ENCODE measurements around the gene GTF2A1. TPM values are rescaled to one million over a fixed set of nuclear protein-coding genes. Genes with fewer than 3 reads are reported as not detected.
A peak's percentile ranks its signal among the peaks of the same experiment; 100 is the strongest.
"Not testable (repeated sequence)": the region's sequence is repeated elsewhere in the genome, so short reads cannot be mapped to it uniquely, and the experiment has no call there.

The GTF2A1 gene
- total RNA-seq, 1 experiment from 2014 or later: 13.9 TPM

DNA sequence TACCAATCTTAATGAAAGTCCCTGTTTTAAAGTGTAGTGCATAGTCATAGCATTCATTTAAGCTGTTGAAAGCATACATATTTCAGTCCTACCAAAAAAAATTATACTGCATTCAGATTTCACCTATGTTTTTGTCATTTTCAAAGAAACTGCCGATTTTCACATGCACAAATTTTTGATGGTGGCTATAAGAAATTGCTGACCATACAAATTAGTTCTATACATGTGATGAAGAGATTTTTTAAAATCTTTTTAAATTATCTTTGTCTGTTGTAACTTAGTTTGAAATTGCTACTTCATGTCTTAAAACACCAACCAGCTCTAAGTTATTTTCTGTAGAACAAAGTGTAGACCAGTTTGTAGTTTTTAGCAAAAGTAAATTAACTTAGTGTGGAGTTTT, 3.5 kb upstream of the GTF2A1 start:
- no peak overlapping the region for H3K4me2 ChIP-seq
- no peak for TF ChIP-seq EZH2 (IDR thresholded peaks at IDR 0.05; ENCODE audit: low read depth)
- TF ChIP-seq, protein P1, sequence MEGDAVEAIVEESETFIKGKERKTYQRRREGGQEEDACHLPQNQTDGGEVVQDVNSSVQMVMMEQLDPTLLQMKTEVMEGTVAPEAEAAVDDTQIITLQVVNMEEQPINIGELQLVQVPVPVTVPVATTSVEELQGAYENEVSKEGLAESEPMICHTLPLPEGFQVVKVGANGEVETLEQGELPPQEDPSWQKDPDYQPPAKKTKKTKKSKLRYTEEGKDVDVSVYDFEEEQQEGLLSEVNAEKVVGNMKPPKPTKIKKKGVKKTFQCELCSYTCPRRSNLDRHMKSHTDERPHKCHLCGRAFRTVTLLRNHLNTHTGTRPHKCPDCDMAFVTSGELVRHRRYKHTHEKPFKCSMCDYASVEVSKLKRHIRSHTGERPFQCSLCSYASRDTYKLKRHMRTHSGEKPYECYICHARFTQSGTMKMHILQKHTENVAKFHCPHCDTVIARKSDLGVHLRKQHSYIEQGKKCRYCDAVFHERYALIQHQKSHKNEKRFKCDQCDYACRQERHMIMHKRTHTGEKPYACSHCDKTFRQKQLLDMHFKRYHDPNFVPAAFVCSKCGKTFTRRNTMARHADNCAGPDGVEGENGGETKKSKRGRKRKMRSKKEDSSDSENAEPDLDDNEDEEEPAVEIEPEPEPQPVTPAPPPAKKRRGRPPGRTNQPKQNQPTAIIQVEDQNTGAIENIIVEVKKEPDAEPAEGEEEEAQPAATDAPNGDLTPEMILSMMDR (conservative IDR thresholded peaks at IDR 0.05): no peak
- intact Hi-C loops (cut with micrococcal nuclease; ENCODE audit: unreplicated experiment): no loop called here
- H3K9me3 ChIP-seq (ENCODE audit: insufficient read depth, low read depth): no peaks in the 10 kb centered on the region
- H2AFZ ChIP-seq: no peak overlapping the region
- no peak overlapping the region for H3K4me3 ChIP-seq
- no peaks in the 10 kb centered on the region for H3K9me2 ChIP-seq (ENCODE audit: insufficient read depth)
- CTCF ChIA-PET: no interaction called here
- H4K20me1 ChIP-seq (ENCODE audit: insufficient read depth): no peaks in the 10 kb centered on the region
- BruUV-seq (replicated peaks): no TSS peak
- H3K27ac ChIP-seq: no peak overlapping the region
- no peaks in the 10 kb centered on the region for H3K27me3 ChIP-seq (ENCODE audit: insufficient read depth, low read depth)
- no peak for DNase-seq
- H3F3A ChIP-seq (ENCODE audit: insufficient read depth, low read depth): peaks cover 17% of the 10 kb centered on the region; the same call in 1 of the 2 replicates
- H3K79me2 ChIP-seq (ENCODE audit: low read depth): peaks cover 9% of the 10 kb centered on the region
- POLR2A ChIA-PET (ENCODE audit: unreplicated experiment): no interaction called here
- peaks cover 11% of the 10 kb centered on the region for H3K4me1 ChIP-seq (replicated peaks; ENCODE audit: insufficient read depth)
- no peaks in the 10 kb centered on the region for H3K36me3 ChIP-seq (ENCODE audit: low read depth)

DNA sequence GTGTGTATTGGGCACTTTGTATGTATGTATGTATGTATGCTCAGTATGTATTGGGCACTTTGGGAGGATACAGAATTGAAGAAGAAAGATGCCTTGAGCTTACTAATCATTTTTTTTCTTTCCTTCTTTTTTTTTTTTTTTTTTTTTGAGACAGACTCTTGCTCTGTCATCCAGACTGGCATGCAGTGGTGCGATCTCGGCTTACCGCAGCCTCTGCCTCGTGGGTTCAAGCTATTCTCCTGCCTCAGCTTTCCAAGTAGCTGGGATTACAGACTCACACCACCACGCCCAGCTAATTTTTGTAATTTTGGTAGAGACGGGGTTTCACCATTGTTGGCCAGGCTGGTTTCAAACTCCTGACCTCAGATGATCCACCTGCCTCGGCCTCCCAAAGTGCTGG, 3.0 kb upstream of the GTF2A1 start:
- H3K9me2 ChIP-seq (ENCODE audit: insufficient read depth); intact Hi-C loops (cut with micrococcal nuclease; ENCODE audit: unreplicated experiment); H3K27ac ChIP-seq; POLR2A ChIA-PET (ENCODE audit: unreplicated experiment); H3K4me3 ChIP-seq; CTCF ChIA-PET; DNase-seq; H3K27me3 ChIP-seq (ENCODE audit: insufficient read depth, low read depth); BruUV-seq (replicated peaks); H3K4me2 ChIP-seq; H2AFZ ChIP-seq; H3K9me3 ChIP-seq (ENCODE audit: insufficient read depth, low read depth); H4K20me1 ChIP-seq (ENCODE audit: insufficient read depth); H3K36me3 ChIP-seq (ENCODE audit: low read depth): not testable (repeated sequence)
- peaks cover 13% of the 10 kb centered on the region for H3K79me2 ChIP-seq (ENCODE audit: low read depth)
- peaks cover 17% of the 10 kb centered on the region; the same call in 1 of the 2 replicates for H3F3A ChIP-seq (ENCODE audit: insufficient read depth, low read depth)
- H3K4me1 ChIP-seq (replicated peaks; ENCODE audit: insufficient read depth): peaks cover 12% of the 10 kb centered on the region

DNA sequence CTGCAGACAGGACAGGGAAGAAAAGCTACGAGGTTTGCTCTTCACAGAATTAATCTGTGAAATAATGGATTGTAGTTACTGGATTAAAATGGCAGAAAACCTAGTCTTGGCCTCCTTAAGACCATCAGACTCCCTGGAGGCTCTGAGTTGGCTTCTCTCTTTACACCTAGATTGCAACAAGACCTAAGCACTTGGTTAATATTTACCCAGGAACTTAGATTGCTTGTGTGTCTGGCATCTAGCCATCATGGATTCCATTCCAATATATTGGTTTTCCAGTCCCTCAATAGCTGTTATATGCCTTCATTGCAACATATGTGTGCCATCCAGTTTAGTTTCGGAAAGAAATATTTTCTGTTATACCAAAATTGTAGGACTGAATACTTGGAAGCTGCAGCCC, 1.9 kb upstream of the GTF2A1 start:
- no peak for TF ChIP-seq EZH2 (IDR thresholded peaks at IDR 0.05; ENCODE audit: low read depth)
- TF ChIP-seq, protein P1 (conservative IDR thresholded peaks at IDR 0.05): no peak
- Histone ChIP-seq H3K4me3 (no peak overlapping the region), H3K27ac (no peak overlapping the region), H3K9me3 (ENCODE audit: insufficient read depth, low read depth) (no peaks in the 10 kb centered on the region), H3K79me2 (ENCODE audit: low read depth) (peaks cover 24% of the 10 kb centered on the region), H3F3A (ENCODE audit: insufficient read depth, low read depth) (peaks cover 17% of the 10 kb centered on the region; the same call in 1 of the 2 replicates), H3K36me3 (ENCODE audit: low read depth) (no peaks in the 10 kb centered on the region), H3K9me2 (ENCODE audit: insufficient read depth) (no peaks in the 10 kb centered on the region), H3K4me1 (replicated peaks; ENCODE audit: insufficient read depth) (peaks cover 23% of the 10 kb centered on the region), H4K20me1 (ENCODE audit: insufficient read depth) (no peaks in the 10 kb centered on the region), H2AFZ (no peak overlapping the region), H3K4me2 (0 out of 2 replicates have a peak overlapping the region, but pooled peaks have one; percentile 80), H3K27me3 (ENCODE audit: insufficient read depth, low read depth) (no peaks in the 10 kb centered on the region)
- no TSS peak for BruUV-seq (replicated peaks)
- no peak for DNase-seq
- intact Hi-C loops (cut with micrococcal nuclease; ENCODE audit: unreplicated experiment): no loop called here
- ChIA-PET POLR2A (ENCODE audit: unreplicated experiment) (no interaction called here), CTCF (no interaction called here)

DNA sequence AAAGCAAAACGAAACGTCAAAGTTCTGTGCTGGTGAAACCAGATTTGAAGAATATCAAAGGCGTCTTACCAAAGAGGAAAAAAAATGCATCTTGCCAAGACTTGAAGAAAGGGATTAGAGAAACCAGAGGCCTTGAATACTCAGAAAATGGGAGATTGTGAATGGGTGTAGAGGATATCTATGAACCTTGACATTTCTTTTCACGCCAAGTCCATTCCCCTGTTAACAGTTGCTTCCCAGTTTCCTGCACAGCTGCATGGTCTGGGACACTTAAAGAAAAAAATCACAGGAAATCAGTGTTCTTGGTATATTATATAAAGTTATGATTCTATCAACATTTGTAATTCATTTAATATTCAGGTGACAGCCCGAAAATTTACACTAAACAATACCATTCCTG, 1.4 kb upstream of the GTF2A1 start:
- no peaks in the 10 kb centered on the region for H3K9me2 ChIP-seq (ENCODE audit: insufficient read depth)
- peaks cover 25% of the 10 kb centered on the region for H3K4me1 ChIP-seq (replicated peaks; ENCODE audit: insufficient read depth)
- H3K79me2 ChIP-seq (ENCODE audit: low read depth): peaks cover 29% of the 10 kb centered on the region
- peak overlapping the region; percentile 82; the same call in 1 of the 2 replicates for H2AFZ ChIP-seq
- no peak for TF ChIP-seq EZH2 (IDR thresholded peaks at IDR 0.05; ENCODE audit: low read depth)
- TF ChIP-seq, protein P1 (conservative IDR thresholded peaks at IDR 0.05): no peak
- no TSS peak for BruUV-seq (replicated peaks)
- H3K27me3 ChIP-seq (ENCODE audit: insufficient read depth, low read depth): no peaks in the 10 kb centered on the region
- ChIA-PET POLR2A (ENCODE audit: unreplicated experiment) (no interaction called here), CTCF (no interaction called here)
- H3F3A ChIP-seq (ENCODE audit: insufficient read depth, low read depth): peaks cover 17% of the 10 kb centered on the region; the same call in 1 of the 2 replicates
- no peak for DNase-seq
- intact Hi-C loops (cut with micrococcal nuclease; ENCODE audit: unreplicated experiment): no loop called here
- peak overlapping the region; percentile 80 for H3K4me2 ChIP-seq
- H4K20me1 ChIP-seq (ENCODE audit: insufficient read depth): no peaks in the 10 kb centered on the region
- H3K9me3 ChIP-seq (ENCODE audit: insufficient read depth, low read depth): no peaks in the 10 kb centered on the region
- H3K27ac ChIP-seq: peak overlapping the region; percentile 98
- no peaks in the 10 kb centered on the region for H3K36me3 ChIP-seq (ENCODE audit: low read depth)
- H3K4me3 ChIP-seq: peak overlapping the region; percentile 74; the same call in 1 of the 2 replicates

All from PC-9 (cell line).